IMR-90 (cell line): ENCODE measurements around the gene TGFBRAP1. TPM values are rescaled to one million over a fixed set of nuclear protein-coding genes. Genes with fewer than 3 reads are reported as not detected.

Source experiments
- polyA plus RNA-seq, 3 experiments: library from polyadenylated mRNA; depleted of rRNA; stranded (reverse); fragments of >200 nt; gene quantifications; 2 replicates each; pipeline ENCODE4 v1.2.3, GENCODE V29; 2012; ENCODE audit warnings: low replicate concordance in 1 of 3
- total RNA-seq: library from RNA; depleted of rRNA; stranded (reverse); fragments of >200 nt; gene quantifications from 2 replicates; pipeline ENCODE4 v1.2.3, GENCODE V29; 2012; rRNA removed

Gene TGFBRAP1
- total and polyA plus RNA-seq, 2 of the 4 experiments (the other 2 are of a cell fraction), result 7.2 to 10.4 TPM

Other genes with a start within 250 kb of the TGFBRAP1 start
- gene GPR45, start 88.0 kb downstream of the TGFBRAP1 start, total RNA-seq, result not detected in 2 replicates
- not detected in 2 replicates for gene GPR45, start 88.0 kb downstream of the TGFBRAP1 start, polyA plus RNA-seq (2012; rRNA removed)
- gene C2orf49, start 7.8 kb upstream of the TGFBRAP1 start, total RNA-seq, result 3.8 and 11.1 TPM in 2 replicates
- 8.5 and 8.6 TPM in 2 replicates for gene C2orf49, start 7.8 kb upstream of the TGFBRAP1 start, polyA plus RNA-seq (2012; rRNA removed)
- 373 and 464 TPM in 2 replicates for gene FHL2, start 69.3 kb upstream of the TGFBRAP1 start, total RNA-seq
- 550 and 574 TPM in 2 replicates for gene FHL2, start 69.3 kb upstream of the TGFBRAP1 start, polyA plus RNA-seq (2012; rRNA removed)